ENCODE results near the gene PSMB7.

DNA sequence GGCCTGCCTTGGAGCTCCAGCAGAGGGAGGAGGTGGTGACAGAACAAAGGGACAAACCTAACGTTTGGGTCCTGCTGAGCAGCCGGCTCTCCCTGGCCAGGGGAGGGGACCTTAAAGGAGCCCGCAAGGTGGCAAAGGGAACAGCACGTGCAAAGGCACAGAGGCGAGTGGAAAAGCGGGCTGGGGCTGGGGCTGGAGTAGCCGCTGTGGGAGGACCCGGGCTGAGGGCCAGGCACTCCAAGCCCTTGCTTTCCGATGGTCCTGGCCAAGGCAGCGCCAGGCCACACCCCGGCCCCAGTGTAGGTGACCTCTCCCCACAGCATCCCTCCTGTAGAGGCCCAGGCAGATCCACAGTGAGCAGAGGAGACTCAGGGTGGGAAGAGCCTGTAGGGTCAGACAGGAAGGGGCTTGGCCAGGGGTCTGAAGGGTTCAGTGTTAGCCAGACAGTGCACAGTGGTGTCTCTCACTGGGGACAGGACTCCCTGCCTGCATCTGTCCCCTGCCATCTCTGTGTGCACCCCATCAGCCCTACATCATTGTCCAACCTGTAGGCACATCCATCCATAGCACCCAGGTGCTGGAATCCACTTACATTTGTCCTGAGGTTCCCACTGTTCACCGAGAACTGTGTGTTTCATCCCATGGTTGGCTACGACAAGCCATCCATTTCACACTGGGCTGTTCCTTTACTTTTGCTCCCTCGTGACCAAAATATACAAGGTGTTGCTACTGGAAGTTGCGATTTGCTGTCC, 80.5 kb downstream of the PSMB7 start:
- TF ChIP-seq, protein P1, sequence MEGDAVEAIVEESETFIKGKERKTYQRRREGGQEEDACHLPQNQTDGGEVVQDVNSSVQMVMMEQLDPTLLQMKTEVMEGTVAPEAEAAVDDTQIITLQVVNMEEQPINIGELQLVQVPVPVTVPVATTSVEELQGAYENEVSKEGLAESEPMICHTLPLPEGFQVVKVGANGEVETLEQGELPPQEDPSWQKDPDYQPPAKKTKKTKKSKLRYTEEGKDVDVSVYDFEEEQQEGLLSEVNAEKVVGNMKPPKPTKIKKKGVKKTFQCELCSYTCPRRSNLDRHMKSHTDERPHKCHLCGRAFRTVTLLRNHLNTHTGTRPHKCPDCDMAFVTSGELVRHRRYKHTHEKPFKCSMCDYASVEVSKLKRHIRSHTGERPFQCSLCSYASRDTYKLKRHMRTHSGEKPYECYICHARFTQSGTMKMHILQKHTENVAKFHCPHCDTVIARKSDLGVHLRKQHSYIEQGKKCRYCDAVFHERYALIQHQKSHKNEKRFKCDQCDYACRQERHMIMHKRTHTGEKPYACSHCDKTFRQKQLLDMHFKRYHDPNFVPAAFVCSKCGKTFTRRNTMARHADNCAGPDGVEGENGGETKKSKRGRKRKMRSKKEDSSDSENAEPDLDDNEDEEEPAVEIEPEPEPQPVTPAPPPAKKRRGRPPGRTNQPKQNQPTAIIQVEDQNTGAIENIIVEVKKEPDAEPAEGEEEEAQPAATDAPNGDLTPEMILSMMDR (conservative IDR thresholded peaks at IDR 0.05; ENCODE audit: low read depth, low read length), result no peak
- TF ChIP-seq EZH2 (IDR thresholded peaks at IDR 0.05; ENCODE audit: borderline replicate concordance, low read depth, low read length, poor library complexity, severe bottlenecking), result no peak
